Gastroesophageal sphincter (tissue), 4 donors: Measurements from ENCODE around the gene LIN7C. TPM values are rescaled to one million over a fixed set of nuclear protein-coding genes. Genes with fewer than 3 reads are reported as not detected.

Source experiments
- ATAC-seq: fragments of 150-250 bp; one replicate; pipeline ENCODE4 v1.9.1; 2016; ENCODE audit warnings: mild to moderate bottlenecking, moderate library complexity
- H3K27ac ChIP-seq, 4 donors: fragments of 200-600 bp; sonication (generic) in 3 of 4; 1 replicate in 3 of 4; 2 replicates in 1 of 4; pipeline ENCODE4 v1.5.1; 2016 to 2019
- H3K27me3 ChIP-seq: fragments of 200-600 bp; sonication (generic); one replicate; pipeline ENCODE4 v1.5.1; 2019
- H3K36me3 ChIP-seq, 2 donors: fragments of 200-600 bp; sonication (generic); one replicate each; pipeline ENCODE4 v1.5.1; 2019; ENCODE audit warnings: control low read depth in 1 of 2
- H3K4me1 ChIP-seq, 3 donors: fragments of 200-600 bp; sonication (generic); 1 replicate in 2 of 3; 2 replicates in 1 of 3; pipeline ENCODE4 v1.5.1; 2016 to 2019; ENCODE audit warnings: control low read depth in 2 of 3
- H3K4me3 ChIP-seq, 2 donors: fragments of 200-600 bp; sonication (generic); one replicate each; pipeline ENCODE4 v1.5.1; 2019; ENCODE audit warnings: mild to moderate bottlenecking in 1 of 2, moderate library complexity in 1 of 2
- H3K9me3 ChIP-seq, 3 donors: fragments of 200-600 bp; sonication (generic); one replicate each; pipeline ENCODE4 v1.5.1; 2017 to 2019; ENCODE audit warnings: control low read depth in 2 of 3
- CTCF ChIP-seq, 4 experiments: fragments of 200-600 bp in 2 of 4; fragments of 450-650 bp in 2 of 4; sonication (generic) in 1 of 4; IDR thresholded peaks; one replicate each; pipeline ENCODE4 v1.5.1; 2017 to 2019; ENCODE audit warnings: antibody characterized with exemption in 4 of 4, mild to moderate bottlenecking in 2 of 4, moderate library complexity in 2 of 4
- EP300 ChIP-seq: sonication (generic); formaldehyde crosslinking; IDR thresholded peaks from one replicate; pipeline ENCODE4 v1.6.1; 2017; ENCODE audit warnings: antibody characterized with exemption, mild to moderate bottlenecking
- POLR2A ChIP-seq, 2 donors: fragments of 450-650 bp; IDR thresholded peaks; one replicate each; pipeline ENCODE4 v1.6.1; 2017; ENCODE audit warnings: antibody characterized with exemption in 2 of 2, mild to moderate bottlenecking in 2 of 2, moderate library complexity in 1 of 2
- POLR2AphosphoS5 ChIP-seq: sonication (generic); formaldehyde crosslinking; IDR thresholded peaks from one replicate; pipeline ENCODE4 v1.6.1; 2017; ENCODE audit warnings: antibody characterized with exemption
- WGBS, 2 donors: methylation state at CpG; one replicate each; pipeline ENCODE4 v1.1.5; 2018; ENCODE audit warnings: low coverage in 1 of 2; 5-methylcytosine and 5-hydroxymethylcytosine counted together
- total RNA-seq, 4 donors: library from RNA; depleted of rRNA; stranded (reverse); fragments of >200 nt; gene quantifications; one replicate each; pipeline ENCODE4 v1.1.0, GENCODE V29; 2016

Gene LIN7C
- total RNA-seq, 4 donors from 2014 or later = 37.6 to 56.2 (median 51.1) TPM

DNA sequence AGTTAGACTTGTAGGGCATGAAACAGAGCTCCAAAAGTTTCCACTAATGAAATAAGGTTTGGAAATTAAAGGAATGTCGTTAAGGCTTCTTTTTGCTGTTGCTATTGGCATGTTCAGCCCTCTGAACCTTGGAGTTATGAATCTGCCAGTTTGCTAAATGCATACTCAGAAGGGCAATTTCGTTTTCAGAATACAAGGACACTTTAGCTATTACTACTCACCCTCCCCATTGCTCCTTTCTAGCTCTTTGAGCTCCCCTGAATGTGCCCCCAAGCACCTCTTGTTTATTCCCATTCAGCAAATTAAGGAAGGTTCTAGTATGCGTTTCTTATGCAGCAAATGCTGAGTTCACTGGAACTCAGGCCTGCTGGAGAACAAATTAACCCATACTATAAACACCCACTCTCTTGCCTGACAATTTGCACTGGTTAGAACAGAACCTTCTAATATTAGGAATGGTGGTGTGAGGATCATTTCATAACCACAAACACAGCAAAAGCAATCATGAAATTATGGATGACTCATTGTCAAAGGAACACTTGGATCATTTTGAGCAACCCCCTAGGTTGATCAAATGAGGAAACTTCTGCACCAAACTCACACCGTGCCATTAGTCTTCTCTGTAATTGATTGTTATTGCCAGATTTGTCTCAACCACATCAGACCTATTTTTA, 26.2 kb upstream of the LIN7C start:
- no peak for TF ChIP-seq POLR2A (IDR thresholded peaks at IDR 0.05)
- no peak for TF ChIP-seq EP300
- TF ChIP-seq POLR2AphosphoS5 = no peak
- TF ChIP-seq CTCF (IDR thresholded peaks at IDR 0.05) = no peak
- Histone ChIP-seq H3K4me3 (no peak overlapping the region), H3K27me3 (no peaks in the 10 kb centered on the region), H3K9me3 (no peaks in the 10 kb centered on the region), H3K4me1 (no peaks in the 10 kb centered on the region), H3K36me3 (no peaks in the 10 kb centered on the region), H3K27ac (no peak overlapping the region)
- no peak for ATAC-seq
- WGBS, 2 donors = 54 to 78% methylated on average over 3 to 4 of the region's 4 CpGs

DNA sequence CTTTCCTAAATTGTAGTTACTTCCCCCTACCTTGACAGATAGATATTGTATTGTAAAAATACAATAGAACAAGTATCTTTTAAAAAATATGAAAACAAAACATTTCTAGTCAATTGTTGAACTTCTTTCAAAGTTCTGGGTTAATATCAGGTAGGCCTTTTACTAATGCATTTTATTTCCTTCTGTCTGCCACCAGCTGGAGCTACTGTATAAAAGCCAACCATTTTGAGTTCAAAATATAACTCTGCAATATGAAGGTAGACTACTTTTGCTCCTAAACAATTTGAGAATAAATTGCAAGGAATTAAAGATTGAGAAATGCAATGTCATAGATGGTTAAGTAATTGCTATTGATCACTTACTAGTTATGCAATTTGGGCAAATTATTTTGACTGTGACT, 22.1 kb upstream of the LIN7C start:
- Histone ChIP-seq H3K9me3 (no peaks in the 10 kb centered on the region), H3K4me3 (no peak overlapping the region), H3K27ac (no peak overlapping the region), H3K4me1 (no peaks in the 10 kb centered on the region), H3K36me3 (no peaks in the 10 kb centered on the region), H3K27me3 (no peaks in the 10 kb centered on the region)
- no peak for TF ChIP-seq EP300
- TF ChIP-seq POLR2AphosphoS5 = no peak
- TF ChIP-seq CTCF (IDR thresholded peaks at IDR 0.05) = no peak
- TF ChIP-seq POLR2A (IDR thresholded peaks at IDR 0.05) = no peak
- ATAC-seq = no peak

DNA sequence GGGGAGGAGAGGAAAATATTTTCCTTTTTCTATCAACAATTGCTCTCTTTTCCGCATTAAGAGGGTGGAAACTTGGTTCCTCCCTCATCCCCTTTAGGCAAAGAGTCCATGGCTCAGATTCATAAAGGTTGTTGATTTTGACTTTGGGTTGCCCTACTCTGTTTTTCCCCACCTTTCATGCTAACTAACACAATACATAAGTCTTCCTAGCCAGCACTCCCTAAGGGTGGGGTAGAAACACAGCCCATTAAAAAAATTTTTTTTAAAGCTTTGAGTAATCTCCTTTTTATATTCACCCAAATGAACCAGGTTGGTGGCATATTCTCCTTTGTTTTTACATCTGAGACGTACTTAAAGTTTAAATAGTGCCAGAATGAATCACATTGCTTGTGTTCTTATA, 20.0 kb upstream of the LIN7C start:
- H3K27ac ChIP-seq = no peak overlapping the region
- H3K4me3 ChIP-seq = no peak overlapping the region
- ATAC-seq = no peak
- 72 to 80% methylated on average over 1 to 2 of the region's 2 CpGs for WGBS, 2 donors
- H3K9me3 ChIP-seq = no peaks in the 10 kb centered on the region
- TF ChIP-seq POLR2AphosphoS5 (no peak), POLR2A (IDR thresholded peaks at IDR 0.05) (no peak), EP300 (no peak), CTCF (IDR thresholded peaks at IDR 0.05) (no peak)
- no peaks in the 10 kb centered on the region for H3K4me1 ChIP-seq
- H3K27me3 ChIP-seq = no peaks in the 10 kb centered on the region
- no peaks in the 10 kb centered on the region for H3K36me3 ChIP-seq

- H3K27me3 ChIP-seq = no peaks in the 10 kb centered on the region
- H3K4me1 ChIP-seq = no peaks in the 10 kb centered on the region
- no peaks in the 10 kb centered on the region for H3K9me3 ChIP-seq
- TF ChIP-seq CTCF (IDR thresholded peaks at IDR 0.05) (no peak), POLR2A (IDR thresholded peaks at IDR 0.05) (no peak), EP300 (no peak), POLR2AphosphoS5 (no peak)
- ATAC-seq = no peak
- H3K4me3 ChIP-seq = no peak overlapping the region
- H3K36me3 ChIP-seq = no peaks in the 10 kb centered on the region
- 70 to 79% methylated on average over 2 of the region's 4 CpGs for WGBS, 2 donors
- H3K27ac ChIP-seq = no peak overlapping the region
Measured at GRCh38 chr11:27525824-27526516, 19.4 kb upstream of the LIN7C start.

- no peaks in the 10 kb centered on the region for H3K27me3 ChIP-seq
- 25% methylated on average over 1 of the region's 5 CpGs; no CpG with 5 or more reads in 1 of the 2 donors for WGBS, 2 donors
- no peaks in the 10 kb centered on the region for H3K36me3 ChIP-seq
- H3K9me3 ChIP-seq = no peaks in the 10 kb centered on the region
- TF ChIP-seq POLR2A (IDR thresholded peaks at IDR 0.05) = no peak
- no peak for TF ChIP-seq CTCF (IDR thresholded peaks at IDR 0.05)
- H3K27ac ChIP-seq = no peak overlapping the region
- no peak for ATAC-seq
- no peaks in the 10 kb centered on the region for H3K4me1 ChIP-seq
- no peak overlapping the region for H3K4me3 ChIP-seq
Measured at GRCh38 chr11:27524155-27524554, 17.6 kb upstream of the LIN7C start.
